Chondrocyte (in vitro differentiated cells): Measurements from ENCODE around the gene SHROOM1. TPM values are rescaled to one million over a fixed set of nuclear protein-coding genes. Genes with fewer than 3 reads are reported as not detected.
"Not testable (repeated sequence)": the region's sequence is repeated elsewhere in the genome, so short reads cannot be mapped to it uniquely, and the experiment has no call there.

Experiments
- DNase-seq: peaks from one replicate; pipeline ENCODE4 v3.0.0; 2021; ENCODE audit warnings: mixed read lengths, low spot score
- H3K27ac Mint-ChIP-seq: one replicate; pipeline ENCODE4 v1.8.0; 2021; ENCODE audit warnings: mild to moderate bottlenecking, moderate library complexity, mixed read lengths; ENCODE audit not compliant: unreplicated experiment
- H3K27me3 Mint-ChIP-seq: 2 replicates; pipeline ENCODE4 v1.8.0; 2021; ENCODE audit warnings: low read depth, mixed read lengths
- H3K36me3 Mint-ChIP-seq: 2 replicates; pipeline ENCODE4 v1.8.0; 2021; ENCODE audit warnings: low read depth, mixed read lengths
- H3K4me1 Mint-ChIP-seq: 2 replicates; pipeline ENCODE4 v1.8.0; 2021; ENCODE audit warnings: low read depth, mild to moderate bottlenecking, mixed read lengths
- H3K4me3 Mint-ChIP-seq: one replicate; pipeline ENCODE4 v1.8.0; 2021; ENCODE audit warnings: mild to moderate bottlenecking, moderate library complexity, mixed read lengths; ENCODE audit not compliant: unreplicated experiment
- H3K9me3 Mint-ChIP-seq: 2 replicates; pipeline ENCODE4 v1.8.0; 2021; ENCODE audit warnings: low read depth, mixed read lengths
- CTCF ChIP-seq: fragments of 200-600 bp; sonication (generic); IDR thresholded peaks from 2 replicates; pipeline ENCODE4 v1.5.0; 2021; ENCODE audit warnings: antibody characterized with exemption, mild to moderate bottlenecking, moderate library complexity
- total RNA-seq: library from RNA; stranded (reverse); gene quantifications from 3 replicates; pipeline ENCODE4 v1.2.1, GENCODE V29; 2021

The SHROOM1 gene
- total RNA-seq, 1 donor from 2014 or later, result 6.5 TPM

- peaks cover 42% of the 10 kb centered on the region for H3K27me3 Mint-ChIP-seq
- H3K9me3 Mint-ChIP-seq, result no peaks in the 10 kb centered on the region
- DNase-seq, result no peak
- H3K36me3 Mint-ChIP-seq, result peaks cover 4% of the 10 kb centered on the region
- H3K4me1 Mint-ChIP-seq, result peaks cover 3% of the 10 kb centered on the region
- peak; percentile 18 for TF ChIP-seq CTCF
- no peak overlapping the region for H3K27ac Mint-ChIP-seq
- no peak overlapping the region for H3K4me3 Mint-ChIP-seq
Observed at GRCh38 chr5:132807163-132807838, 23.1 kb downstream of the SHROOM1 start.

- not testable (repeated sequence) for H3K27ac Mint-ChIP-seq, H3K36me3 Mint-ChIP-seq, H3K4me3 Mint-ChIP-seq, DNase-seq, H3K9me3 Mint-ChIP-seq, H3K4me1 Mint-ChIP-seq
- H3K27me3 Mint-ChIP-seq, result peaks cover 42% of the 10 kb centered on the region
Observed at GRCh38 chr5:132806804-132807162, 23.7 kb downstream of the SHROOM1 start.

GRCh38 chr5:132805872-132806271, 24.6 kb downstream of the SHROOM1 start:
- H3K4me3 Mint-ChIP-seq, H3K36me3 Mint-ChIP-seq, H3K4me1 Mint-ChIP-seq, DNase-seq, H3K27ac Mint-ChIP-seq, H3K9me3 Mint-ChIP-seq: not testable (repeated sequence)
- peaks cover 40% of the 10 kb centered on the region for H3K27me3 Mint-ChIP-seq

GRCh38 chr5:132804219-132804618, 26.2 kb downstream of the SHROOM1 start:
- H3K9me3 Mint-ChIP-seq, result not testable (repeated sequence)

GRCh38 chr5:132802685-132803066, 27.8 kb downstream of the SHROOM1 start:
- DNase-seq, H3K36me3 Mint-ChIP-seq, H3K4me1 Mint-ChIP-seq, H3K4me3 Mint-ChIP-seq, H3K9me3 Mint-ChIP-seq, H3K27ac Mint-ChIP-seq: not testable (repeated sequence)
- H3K27me3 Mint-ChIP-seq, result peaks cover 21% of the 10 kb centered on the region

More at GRCh38 chr5:132804219-132804618, 26.2 kb downstream of the SHROOM1 start:
- H3K4me3 Mint-ChIP-seq, DNase-seq, H3K4me1 Mint-ChIP-seq, H3K36me3 Mint-ChIP-seq, H3K27ac Mint-ChIP-seq: not testable (repeated sequence)
- peaks cover 26% of the 10 kb centered on the region for H3K27me3 Mint-ChIP-seq

GRCh38 chr5:132802044-132802684, 28.3 kb downstream of the SHROOM1 start:
- no peaks in the 10 kb centered on the region for H3K9me3 Mint-ChIP-seq
- H3K4me1 Mint-ChIP-seq, result no peaks in the 10 kb centered on the region
- no peak for DNase-seq
- peak; percentile 36 for TF ChIP-seq CTCF
- H3K36me3 Mint-ChIP-seq, result peaks cover 3% of the 10 kb centered on the region
- peaks cover 21% of the 10 kb centered on the region for H3K27me3 Mint-ChIP-seq
- no peak overlapping the region for H3K27ac Mint-ChIP-seq
- H3K4me3 Mint-ChIP-seq, result no peak overlapping the region

GRCh38 chr5:132800545-132800944, 29.9 kb downstream of the SHROOM1 start:
- Mint-ChIP-seq H3K36me3 (peaks cover 3% of the 10 kb centered on the region), H3K4me3 (no peak overlapping the region), H3K27ac (no peak overlapping the region), H3K9me3 (no peaks in the 10 kb centered on the region), H3K4me1 (no peaks in the 10 kb centered on the region), H3K27me3 (peaks cover 21% of the 10 kb centered on the region)
- DNase-seq, result no peak
- no peak for TF ChIP-seq CTCF
